ENCODE results near the gene ARSH.
"Not testable (repeated sequence)": the region's sequence is repeated elsewhere in the genome, so short reads cannot be mapped to it uniquely, and the experiment has no call there.

Gene ARSH, protein sequence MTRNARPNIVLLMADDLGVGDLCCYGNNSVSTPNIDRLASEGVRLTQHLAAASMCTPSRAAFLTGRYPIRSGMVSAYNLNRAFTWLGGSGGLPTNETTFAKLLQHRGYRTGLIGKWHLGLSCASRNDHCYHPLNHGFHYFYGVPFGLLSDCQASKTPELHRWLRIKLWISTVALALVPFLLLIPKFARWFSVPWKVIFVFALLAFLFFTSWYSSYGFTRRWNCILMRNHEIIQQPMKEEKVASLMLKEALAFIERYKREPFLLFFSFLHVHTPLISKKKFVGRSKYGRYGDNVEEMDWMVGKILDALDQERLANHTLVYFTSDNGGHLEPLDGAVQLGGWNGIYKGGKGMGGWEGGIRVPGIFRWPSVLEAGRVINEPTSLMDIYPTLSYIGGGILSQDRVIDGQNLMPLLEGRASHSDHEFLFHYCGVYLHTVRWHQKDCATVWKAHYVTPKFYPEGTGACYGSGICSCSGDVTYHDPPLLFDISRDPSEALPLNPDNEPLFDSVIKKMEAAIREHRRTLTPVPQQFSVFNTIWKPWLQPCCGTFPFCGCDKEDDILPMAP

DNA sequence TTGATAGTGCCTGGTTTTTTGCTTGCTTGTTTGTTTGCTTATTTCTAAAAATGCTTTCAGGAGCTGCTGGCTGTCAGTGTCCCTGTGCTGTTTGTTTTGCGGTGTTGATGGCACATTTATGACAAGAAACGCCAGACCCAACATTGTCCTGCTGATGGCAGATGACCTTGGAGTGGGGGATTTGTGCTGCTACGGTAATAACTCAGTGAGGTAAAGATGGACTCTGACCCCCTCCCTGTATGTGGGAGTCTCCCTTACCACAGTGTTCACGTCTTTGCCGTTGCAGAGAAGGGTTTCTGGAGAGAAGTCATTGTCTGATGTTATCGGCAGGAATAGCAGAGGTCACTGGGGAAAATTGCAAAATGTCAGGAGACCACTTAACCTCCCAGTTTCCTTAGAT, at the start of gene ARSH:
TSS of gene ARSH (plus strand) at position 52 of the 400 bp plus-strand sequence. CDS start at position 119, 67 bp downstream.
- DNase-seq (ENCODE audit: low read depth in 2 of 2) = no peak

DNA sequence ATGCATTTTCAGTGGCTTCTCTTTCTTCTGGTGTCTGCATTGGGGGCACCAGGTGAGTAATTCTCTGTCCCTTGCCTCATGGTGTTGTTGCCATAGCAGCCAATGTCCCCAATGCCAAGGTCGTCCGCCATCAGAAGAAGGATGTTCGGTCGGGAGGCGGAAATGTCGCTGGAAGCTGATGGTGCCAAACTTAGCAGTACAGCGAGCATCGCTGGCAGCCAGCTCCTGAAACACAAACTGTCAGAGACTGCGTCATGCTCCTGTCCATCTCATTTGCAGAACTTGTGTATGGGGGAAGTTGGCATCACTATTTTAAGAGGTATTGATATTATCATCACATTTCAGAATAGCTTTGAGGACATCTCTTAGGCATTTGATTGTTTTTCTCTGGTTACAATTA, 48.1 kb upstream of the ARSH start:
- DNase-seq (ENCODE audit: low read depth in 2 of 2) = no peak

DNA sequence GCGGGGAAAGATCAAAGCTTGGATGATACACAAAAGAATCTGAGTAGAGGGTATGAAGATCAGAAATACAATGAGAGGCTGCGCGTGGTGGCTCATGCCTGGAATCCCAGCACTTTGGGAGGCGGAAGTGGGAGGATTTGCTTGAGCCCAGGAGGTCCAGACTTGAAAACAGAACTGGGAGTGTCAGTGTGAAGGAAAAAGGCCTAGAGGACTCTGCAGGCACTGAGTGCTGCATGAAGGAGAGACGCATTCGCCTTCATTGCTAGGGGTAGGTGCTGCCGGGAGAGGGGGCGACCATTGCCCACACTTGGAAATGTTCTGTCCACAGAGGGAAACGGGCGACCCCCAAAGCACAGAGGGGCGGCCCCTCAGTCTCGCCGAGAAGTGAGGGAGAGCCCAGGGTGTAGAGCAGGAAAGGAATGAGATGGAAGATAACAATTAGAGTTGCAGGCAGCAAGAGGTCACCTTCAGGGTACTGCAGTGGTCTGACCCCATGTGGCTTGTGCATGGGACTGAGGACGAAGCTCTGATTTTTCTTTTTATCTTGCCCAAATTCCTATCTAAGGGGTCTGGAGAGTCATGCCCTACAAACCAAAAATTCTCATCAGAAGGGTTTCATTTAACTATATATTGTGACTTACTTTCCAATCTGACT, 45.4 kb upstream of the ARSH start:
- no peak for DNase-seq (ENCODE audit: low read depth in 2 of 2)

DNA sequence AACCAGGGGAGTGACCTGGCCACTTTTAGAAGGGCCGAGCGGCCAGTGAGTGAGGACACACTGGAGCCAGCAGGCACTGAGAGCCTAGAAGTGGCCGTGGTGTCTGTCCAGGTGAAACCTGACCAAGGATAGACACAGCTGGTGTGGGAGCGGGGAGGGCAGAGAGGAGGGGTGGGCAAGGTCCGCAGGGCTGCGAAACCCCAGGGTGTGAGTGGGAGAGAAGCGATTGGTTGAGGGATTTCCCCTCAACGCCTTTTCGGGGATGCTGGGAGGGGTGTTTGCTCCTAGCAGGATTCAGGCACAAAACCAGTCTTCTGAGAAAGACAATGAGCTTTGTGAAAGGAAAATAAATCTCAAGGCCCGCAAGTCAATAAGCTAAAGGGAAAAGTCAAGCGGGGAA, 44.0 kb upstream of the ARSH start:
- DNase-seq (ENCODE audit: low read depth in 2 of 2) = no peak

DNA sequence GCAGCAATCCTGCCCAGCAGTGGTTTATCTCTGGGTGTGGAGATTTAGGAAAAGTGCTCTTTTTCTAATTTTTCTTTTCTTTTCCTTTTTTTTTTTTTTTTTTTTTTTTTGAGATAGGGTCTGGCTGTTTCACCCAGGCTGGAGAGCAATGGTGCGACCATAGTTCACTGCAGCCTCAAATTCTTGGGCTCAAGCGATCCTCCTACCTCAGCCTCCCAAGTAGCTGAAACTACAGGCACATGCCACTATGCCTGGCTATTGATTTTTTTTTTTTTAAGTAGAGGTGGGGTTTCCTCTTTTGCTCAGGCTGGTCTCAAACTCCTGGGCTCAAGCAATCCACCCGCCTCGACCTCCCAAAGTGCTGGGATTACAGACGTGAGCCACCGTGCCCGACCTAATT, 42.9 kb upstream of the ARSH start:
- DNase-seq (ENCODE audit: low read depth in 2 of 2) = not testable (repeated sequence)

DNA sequence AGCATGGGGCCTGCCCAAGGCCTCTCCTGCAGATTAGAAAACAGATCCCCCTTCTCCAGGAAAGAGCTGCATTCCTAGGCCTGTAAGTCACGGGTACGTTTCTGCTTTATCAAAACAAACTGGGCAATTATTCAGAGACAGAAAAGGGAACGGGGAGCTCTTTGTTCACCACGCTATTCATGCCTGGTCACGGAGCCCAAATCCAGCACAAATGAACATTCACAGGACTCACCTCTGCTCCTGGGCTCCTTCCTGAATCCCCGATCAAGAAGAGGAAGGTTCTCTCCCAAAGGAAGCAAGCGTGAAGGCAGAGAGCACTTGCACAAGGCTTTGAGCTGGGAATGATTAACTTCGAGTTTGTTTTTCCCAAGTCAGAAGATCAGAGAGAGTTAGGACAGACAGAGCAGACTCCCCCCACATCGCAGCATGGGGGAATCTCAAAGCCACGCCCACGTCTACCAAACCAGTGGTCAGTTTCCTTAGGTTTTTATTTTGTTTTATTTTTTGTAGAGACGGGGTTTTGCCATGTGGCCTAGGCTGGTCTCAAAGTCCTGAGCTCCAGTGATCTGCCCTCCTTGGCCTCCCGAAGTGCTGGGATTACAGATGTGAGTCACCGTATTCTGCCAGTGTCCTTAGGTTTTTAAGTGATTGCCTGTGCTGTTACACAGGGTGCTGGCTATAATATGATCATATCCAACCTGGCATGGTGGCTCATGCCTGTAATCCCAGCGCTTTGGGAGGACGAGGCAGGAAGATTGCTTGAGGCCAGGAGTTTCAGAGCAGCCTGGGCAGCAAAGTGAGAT, 42.2 kb upstream of the ARSH start:
- DNase-seq (ENCODE audit: low read depth in 2 of 2) = not testable (repeated sequence)

DNA sequence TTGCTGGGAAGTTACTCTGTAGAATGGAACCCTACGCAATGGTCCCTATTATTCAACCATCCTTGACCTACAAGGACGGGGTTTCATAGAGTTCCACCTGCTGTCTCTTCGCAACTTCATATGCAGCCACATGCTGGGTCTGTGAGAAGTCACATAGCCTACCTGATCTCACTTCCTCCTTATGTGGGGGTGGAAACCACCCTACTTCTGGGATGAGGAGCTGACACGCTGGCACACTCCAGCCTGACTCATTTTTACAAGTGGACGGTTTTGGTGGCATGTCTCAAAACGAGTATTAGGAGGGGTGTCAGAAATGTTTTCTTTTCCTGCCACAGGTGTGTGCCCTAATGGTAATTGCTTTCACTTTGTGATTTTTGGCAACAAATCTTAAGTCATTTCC, 40.4 kb upstream of the ARSH start:
- no peak for DNase-seq (ENCODE audit: low read depth in 2 of 2)

DNA sequence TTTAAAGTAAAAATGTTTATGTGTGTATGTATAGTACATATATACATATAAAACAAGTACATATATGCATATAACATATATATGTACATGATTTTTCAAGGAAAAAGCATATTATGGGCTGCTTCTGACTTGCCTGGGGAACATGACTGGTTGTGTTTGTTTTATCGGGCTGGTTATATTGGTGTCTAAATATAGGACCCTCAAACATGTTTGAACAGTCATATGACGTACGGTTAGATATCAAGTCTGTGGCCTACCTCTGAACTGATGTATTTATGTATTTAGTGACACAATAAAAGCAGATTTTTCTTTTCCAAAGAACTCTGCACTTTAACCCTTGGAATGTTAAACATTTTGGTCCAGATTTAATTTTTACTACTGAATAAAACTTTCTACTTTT, 39.3 kb upstream of the ARSH start:
- DNase-seq (ENCODE audit: low read depth in 2 of 2) = no peak

DNA sequence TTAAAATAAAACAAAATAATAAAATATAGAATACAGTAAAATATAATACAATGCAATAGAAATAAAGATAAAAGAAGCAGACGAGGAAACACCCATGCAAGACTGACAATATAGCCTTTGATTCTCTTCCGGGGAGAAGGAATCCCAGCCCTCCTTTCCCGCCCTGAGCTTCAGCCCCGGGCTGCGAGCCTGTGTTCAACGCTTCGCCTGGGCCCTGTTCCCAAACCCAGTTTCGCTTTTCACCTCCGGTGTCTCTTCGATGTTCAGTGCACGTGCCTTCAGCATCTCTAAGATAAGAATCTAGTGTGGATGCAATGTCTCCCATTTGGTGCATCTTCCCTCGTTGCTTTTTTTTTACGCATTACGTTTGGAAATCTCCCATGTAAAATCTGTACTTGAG, 38.8 kb upstream of the ARSH start:
- no peak for DNase-seq (ENCODE audit: low read depth in 2 of 2)

DNA sequence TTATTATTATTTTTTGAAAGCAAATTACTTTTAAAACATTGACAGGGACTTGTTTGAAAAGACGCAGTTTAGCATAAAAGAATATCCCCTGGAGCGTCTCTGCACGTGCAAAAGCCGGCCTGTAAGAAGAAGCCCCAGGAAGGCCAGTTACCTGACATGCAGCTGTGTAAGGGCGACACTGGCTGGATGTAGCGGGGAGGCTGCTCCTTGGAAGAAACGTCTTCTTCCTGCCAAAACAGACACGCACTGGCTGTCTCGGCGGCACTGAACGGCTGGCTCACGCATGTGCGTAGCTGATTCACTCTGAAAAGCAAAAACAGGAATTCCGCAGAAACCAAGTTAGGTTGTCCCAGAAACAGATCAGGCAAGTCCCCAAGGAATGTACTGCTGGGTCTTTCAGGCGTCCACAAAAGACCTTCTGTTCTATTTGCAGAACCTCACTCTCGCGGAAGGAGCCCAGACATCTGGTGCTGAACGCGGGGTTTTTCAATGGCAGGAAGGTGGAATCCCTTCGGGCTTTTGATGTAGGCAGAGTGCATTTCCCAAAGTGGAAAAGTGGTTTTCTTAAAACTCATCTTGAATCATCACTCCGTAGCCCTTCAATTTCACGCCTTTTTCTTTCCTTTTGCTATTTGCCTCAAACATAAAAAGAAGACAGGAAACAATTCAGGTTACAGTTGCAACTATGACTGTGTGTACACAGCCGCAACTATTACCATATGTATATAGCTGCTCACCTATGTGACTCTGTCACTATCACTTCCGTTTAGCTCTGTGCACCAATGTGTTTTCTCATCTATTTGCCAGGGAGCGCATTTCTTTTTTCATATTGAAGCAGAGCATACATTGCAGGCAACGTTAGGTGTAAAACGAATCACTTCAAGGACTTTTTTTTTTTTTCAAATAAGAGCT, 38.1 kb upstream of the ARSH start:
- no peak for DNase-seq (ENCODE audit: low read depth in 2 of 2)

DNA sequence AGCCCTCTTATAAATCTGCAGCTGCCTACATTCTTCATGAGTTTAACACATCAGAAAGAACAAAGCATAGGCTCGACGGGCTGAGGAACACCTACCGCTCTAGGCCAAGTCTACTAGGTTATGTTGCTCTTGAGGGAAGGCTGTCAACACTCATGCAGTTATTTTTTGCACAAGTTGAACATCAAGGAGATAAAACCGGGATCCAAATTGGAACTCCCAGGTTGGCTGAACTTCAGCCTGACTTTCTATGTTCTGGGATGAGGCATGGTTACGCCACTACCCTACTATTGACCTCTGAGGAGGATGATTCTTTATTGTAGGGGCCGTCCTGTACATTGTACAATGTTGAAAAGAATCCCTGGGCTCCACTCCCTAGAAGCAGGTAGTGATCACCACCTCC, 37.3 kb upstream of the ARSH start:
- DNase-seq (ENCODE audit: low read depth in 2 of 2) = no peak

DNA sequence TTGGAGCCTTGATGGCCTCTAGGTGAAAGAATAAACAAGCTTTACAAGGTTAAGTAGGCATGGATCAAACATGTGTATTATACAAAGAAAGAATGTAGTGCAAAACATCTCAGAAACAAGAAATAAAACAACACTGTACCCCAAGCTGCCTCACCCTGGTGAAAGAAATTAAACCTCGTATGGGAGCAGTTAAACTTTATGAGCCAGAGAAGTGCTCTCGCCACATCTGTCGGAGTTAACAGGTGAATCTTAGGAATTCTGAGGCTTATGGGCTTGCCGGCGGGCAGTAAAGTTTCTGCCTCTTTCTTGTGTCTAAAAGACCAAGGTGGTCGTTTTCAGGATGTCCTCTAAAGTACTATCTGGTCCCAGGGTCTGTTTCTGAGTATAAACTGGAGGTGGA, 34.0 kb upstream of the ARSH start:
- DNase-seq (ENCODE audit: low read depth in 2 of 2) = no peak

DNA sequence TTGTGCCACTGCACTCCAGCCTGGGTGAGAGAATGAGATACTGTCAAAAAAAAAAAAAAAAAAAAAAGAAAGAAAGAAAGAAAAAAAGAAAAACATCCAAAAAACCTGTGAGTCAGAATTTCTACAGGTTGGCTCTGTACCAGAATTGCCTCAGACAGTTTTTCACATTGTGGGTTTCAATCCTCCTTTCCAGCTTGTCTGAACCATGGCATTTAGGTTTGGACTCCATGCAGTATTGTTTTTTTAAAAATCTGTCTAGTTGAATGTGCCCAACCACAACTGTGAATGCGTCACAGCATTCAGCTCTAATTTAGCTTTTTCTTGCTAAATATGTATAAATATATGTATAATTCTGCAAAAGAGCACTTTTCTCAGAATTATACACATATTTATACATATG, 31.4 kb upstream of the ARSH start:
- no peak for DNase-seq (ENCODE audit: low read depth in 2 of 2)

DNA sequence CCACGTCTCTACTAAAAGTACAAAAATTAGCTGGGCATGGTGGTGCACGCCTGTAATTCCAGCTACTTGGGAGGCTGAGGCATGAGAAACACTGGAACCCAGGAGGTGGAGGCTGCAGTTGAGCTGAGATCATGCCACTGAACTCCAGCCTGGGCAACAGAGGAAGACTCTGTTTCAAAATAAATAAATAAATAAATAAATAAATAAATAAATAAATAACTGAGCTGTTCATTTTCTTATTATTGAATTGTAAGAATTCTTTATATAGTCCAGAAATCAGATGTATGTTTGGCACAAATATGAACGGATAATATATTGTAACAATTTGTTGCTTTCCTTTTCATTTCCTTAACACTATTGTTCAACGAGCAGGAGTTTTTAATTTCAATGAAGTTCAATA, 27.7 kb upstream of the ARSH start:
- DNase-seq (ENCODE audit: low read depth in 2 of 2) = not testable (repeated sequence)

DNA sequence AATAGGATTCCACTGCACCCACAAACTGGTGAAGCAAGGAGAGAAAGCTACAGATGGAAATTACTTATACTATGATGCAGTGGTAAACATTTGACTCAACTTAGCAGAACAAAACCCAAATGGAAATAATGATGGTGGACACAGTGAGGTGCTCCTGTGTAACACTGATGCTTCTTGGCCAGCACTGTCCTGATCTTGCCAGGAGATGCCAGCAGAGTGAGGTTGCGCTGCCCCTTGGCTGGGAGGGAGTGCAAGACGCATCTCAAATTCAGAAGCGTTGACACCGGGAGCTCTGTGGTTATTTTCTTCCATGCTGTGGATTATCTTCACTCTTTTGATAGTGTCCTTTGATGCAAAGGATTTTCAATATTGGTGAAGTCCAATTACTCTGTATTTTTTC, 22.0 kb upstream of the ARSH start:
- DNase-seq (ENCODE audit: low read depth in 2 of 2) = no peak

DNA sequence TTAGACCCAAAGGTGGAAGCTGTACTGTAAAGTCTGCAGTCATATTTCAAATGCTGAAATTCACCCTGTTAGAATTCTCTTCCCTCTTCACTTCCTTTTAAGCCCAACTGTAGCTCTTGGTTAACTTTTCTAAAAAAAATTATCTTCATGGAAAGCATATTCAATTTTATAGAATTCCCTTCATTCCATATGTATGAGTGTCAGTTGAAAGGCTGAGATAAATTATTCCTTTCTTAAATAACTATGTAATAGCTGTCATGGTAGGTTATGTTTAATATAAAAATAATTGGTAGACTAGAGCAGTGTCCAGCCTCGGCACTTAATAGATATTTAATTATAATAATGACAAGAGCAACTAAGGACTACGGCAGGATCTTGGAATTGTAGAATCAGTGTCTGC, 16.8 kb upstream of the ARSH start:
- no peak for DNase-seq (ENCODE audit: low read depth in 2 of 2)

DNA sequence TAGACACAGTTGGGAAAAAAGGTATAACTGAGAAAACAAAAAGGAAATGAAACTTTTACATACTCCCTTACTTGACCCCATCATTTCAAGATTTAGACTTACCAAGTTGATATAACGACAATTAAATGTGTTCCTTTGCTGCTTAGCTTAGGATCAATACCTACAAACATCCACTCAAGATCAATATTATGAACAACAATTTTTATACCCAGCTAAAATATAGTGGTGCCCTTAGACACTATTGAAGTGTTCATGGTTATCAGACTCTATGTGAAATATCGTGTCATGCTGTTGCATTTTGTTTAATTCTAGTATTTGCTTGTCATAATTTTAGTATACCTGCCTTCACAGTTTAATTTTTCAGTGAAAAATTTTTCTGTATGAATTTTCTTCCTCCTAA, 4.2 kb downstream of the ARSH start:
- no peak for DNase-seq (ENCODE audit: low read depth in 2 of 2)

DNA sequence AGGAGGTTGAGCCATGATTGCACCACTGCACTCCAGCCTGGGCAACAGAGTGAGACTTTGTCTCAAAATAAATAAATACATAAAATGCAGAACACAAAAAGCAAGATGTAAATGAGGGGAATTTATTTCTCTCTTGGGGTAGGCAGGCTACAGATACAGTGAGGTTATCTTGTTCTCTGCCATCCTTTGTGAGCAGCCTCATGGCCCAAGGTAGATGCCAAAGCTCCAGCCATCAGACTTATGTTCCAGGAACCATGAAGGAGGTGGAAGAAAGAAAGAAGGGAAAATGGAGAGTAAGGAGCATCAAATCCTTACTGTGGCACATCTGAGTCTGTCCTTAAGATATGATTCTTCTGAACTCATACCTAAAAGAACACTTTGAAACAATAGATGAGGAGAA, 11.1 kb downstream of the ARSH start:
- DNase-seq (ENCODE audit: low read depth in 2 of 2) = no peak

DNA sequence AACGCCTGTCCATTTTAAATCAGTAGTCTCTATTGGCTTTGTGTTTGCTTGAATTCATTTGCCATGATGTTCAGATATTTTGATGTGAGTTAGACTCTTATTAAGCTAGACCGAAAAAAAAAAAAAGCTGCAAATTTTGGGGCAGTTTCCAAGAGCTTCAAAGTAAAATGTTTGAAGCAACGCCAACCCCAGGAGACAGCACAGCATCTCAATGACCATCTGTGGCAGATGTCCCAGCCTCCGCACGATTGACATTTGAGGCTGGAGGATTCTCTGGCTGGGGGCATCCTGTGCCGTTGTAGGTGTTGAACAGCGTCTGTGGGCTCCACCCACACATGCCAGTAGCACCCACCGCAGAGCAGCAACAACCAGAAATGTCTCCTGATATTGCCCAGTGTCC, 17.8 kb downstream of the ARSH start:
- DNase-seq (ENCODE audit: low read depth in 2 of 2) = no peak

DNA sequence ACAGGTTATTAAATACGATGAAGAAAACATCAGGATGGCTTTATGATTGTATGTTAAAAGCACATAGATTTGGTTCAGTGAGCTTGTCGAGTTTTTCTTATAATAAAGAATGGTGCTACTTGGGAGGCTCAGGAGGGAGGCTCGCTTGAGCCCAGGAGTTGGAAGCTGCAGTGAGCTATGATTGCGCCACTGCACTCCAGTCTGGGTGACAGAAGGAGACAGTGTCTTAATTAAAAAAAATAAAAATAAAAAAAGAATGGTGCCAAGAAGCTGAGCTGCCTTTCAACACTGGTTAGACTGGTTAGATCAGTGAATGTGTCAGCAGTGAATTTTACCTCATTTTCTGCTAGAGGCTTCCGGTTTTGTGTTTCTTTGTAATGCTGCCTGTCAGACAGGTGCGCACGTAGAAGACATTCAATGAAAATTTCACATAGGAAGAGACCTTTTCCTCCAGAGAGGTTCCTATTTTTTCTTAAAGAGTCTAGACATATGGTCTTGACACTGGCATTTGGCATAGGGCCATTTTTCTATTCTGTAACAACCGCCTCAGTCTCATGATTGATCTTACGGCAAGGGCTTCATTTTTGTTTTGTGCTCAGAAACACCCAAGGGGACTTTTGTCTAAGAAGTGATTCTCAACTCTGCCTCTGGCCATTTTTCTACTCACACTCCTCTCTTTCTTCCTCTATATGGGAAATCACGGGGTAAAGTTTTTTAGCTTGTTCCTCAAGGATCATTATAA, 19.9 kb downstream of the ARSH start:
- no peak for DNase-seq (ENCODE audit: low read depth in 2 of 2)

DNA sequence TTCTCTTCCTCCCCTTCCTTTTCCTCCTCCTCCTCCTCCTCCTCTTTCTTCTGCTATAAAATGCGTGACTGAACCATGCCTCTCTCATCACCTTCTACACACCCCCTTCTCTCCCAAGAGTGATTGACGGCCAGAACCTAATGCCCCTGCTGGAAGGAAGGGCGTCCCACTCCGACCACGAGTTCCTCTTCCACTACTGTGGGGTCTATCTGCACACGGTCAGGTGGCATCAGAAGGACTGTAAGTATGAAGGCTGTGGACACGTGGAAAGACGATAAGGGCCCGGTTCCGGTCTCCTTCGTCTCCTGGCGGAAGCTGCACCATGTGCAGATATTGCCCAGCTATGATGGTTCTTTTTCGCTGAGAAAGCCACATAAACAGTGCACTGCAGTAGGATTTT, 22.8 kb downstream of the ARSH start:
- no peak for DNase-seq (ENCODE audit: low read depth in 2 of 2)

Data from stimulated activated CD8-positive, alpha-beta memory T cell treated with anti-CD3 and anti-CD28 coated beads, Interleukin-7, amount 100 ng/mL, for 1 hour (primary cell).